ENCODE results near the gene PCDHA5.
"Not testable (repeated sequence)": the region's sequence is repeated elsewhere in the genome, so short reads cannot be mapped to it uniquely, and the experiment has no call there.

Gene PCDHA5

DNA sequence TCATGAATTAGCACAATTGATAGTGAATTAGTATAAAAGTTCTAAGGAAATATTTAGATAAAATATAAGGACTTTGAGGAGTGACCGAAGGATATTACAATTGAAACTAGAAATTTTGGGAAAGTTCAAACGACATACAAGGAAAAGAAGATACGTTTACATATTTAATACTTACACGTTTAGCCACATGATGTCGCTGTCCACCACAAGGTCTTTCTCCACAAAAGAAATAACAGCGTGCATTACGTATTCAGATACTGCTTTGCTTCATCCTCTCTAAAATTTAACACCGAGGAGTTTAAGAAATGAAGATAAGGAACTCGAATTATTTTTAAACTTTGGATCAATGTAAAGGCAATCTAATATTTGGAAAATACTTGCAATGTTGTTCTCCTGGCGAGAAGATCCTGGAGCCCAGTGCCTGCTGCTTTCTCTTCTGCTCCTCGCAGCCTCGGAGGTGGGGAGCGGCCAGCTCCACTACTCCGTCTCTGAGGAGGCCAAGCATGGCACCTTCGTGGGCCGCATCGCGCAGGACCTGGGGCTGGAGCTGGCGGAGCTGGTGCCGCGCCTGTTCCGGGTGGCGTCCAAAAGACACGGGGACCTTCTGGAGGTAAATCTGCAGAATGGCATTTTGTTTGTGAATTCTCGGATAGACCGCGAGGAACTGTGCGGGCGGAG lies 20.5 kb upstream of the PCDHA5 start, which contains the start of gene PCDHA3:
PCDHA3 (plus strand) TSS at position 242 of the 678 bp plus-strand sequence.
- H3K27ac ChIP-seq: no peak within 1 kb of the TSS
- H2AFZ ChIP-seq (ENCODE audit: low read depth): no peak within 1 kb of the TSS
- no peaks in the 10 kb centered on the region for H3K79me2 ChIP-seq (ENCODE audit: insufficient read depth, low read depth)
- no peak within 1 kb of the TSS for H3K4me3 ChIP-seq (IDR thresholded peaks at IDR 0.05; ENCODE audit: insufficient read depth, low read depth, low read length)
- no peaks in the 10 kb centered on the region for H3K27me3 ChIP-seq (ENCODE audit: insufficient read depth, low read depth)
- no peaks in the 10 kb centered on the region for H3K4me1 ChIP-seq (ENCODE audit: low read depth, poor library complexity, severe bottlenecking)
- no peaks in the 10 kb centered on the region for H3K36me3 ChIP-seq (ENCODE audit: insufficient read depth)
- no peaks in the 10 kb centered on the region for H4K20me1 ChIP-seq (ENCODE audit: insufficient read depth)
- TF ChIP-seq, protein P1, sequence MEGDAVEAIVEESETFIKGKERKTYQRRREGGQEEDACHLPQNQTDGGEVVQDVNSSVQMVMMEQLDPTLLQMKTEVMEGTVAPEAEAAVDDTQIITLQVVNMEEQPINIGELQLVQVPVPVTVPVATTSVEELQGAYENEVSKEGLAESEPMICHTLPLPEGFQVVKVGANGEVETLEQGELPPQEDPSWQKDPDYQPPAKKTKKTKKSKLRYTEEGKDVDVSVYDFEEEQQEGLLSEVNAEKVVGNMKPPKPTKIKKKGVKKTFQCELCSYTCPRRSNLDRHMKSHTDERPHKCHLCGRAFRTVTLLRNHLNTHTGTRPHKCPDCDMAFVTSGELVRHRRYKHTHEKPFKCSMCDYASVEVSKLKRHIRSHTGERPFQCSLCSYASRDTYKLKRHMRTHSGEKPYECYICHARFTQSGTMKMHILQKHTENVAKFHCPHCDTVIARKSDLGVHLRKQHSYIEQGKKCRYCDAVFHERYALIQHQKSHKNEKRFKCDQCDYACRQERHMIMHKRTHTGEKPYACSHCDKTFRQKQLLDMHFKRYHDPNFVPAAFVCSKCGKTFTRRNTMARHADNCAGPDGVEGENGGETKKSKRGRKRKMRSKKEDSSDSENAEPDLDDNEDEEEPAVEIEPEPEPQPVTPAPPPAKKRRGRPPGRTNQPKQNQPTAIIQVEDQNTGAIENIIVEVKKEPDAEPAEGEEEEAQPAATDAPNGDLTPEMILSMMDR (conservative IDR thresholded peaks at IDR 0.05; ENCODE audit: low read depth, low read length): no peak
- H3K4me2 ChIP-seq: no peak within 1 kb of the TSS
- no peak within 1 kb of the TSS for H3K9ac ChIP-seq

DNA sequence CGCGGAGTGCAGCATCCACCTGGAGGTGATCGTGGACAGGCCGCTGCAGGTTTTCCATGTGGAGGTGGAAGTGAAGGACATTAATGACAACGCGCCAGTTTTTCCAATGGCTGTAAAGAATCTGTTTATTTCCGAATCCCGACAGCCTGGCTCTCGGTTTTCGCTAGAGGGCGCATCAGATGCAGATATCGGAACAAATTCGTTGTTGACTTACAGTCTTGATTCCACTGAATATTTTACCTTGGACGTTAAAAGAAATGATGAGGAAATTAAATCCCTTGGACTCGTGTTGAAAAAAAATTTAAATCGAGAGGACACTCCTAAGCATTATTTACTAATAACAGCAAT lies 19.9 kb upstream of the PCDHA5 start:
- Histone ChIP-seq H2AFZ (ENCODE audit: low read depth) (no peak overlapping the region), H3K4me1 (ENCODE audit: low read depth, poor library complexity, severe bottlenecking) (no peaks in the 10 kb centered on the region), H3K27me3 (ENCODE audit: insufficient read depth, low read depth) (no peaks in the 10 kb centered on the region), H3K4me3 (IDR thresholded peaks at IDR 0.05; ENCODE audit: insufficient read depth, low read depth, low read length) (no peak overlapping the region), H3K27ac (no peak overlapping the region), H3K36me3 (ENCODE audit: insufficient read depth) (no peaks in the 10 kb centered on the region), H3K9ac (no peak overlapping the region), H3K79me2 (ENCODE audit: insufficient read depth, low read depth) (no peaks in the 10 kb centered on the region), H3K4me2 (no peak overlapping the region), H4K20me1 (ENCODE audit: insufficient read depth) (no peaks in the 10 kb centered on the region)
- TF ChIP-seq, protein P1 (conservative IDR thresholded peaks at IDR 0.05; ENCODE audit: low read depth, low read length): no peak

DNA sequence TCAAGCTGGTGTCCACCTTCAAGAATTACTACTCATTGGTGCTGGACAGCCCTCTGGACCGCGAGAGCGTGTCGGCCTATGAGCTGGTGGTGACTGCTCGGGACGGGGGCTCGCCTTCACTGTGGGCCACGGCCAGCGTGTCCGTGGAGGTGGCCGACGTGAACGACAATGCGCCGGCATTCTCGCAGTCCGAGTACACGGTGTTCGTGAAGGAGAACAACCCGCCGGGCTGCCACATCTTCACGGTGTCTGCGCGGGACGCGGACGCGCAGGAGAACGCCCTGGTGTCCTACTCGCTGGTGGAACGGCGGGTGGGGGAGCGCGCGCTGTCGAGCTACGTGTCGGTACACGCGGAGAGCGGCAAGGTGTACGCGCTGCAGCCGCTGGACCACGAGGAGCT lies 19.0 kb upstream of the PCDHA5 start:
- H2AFZ ChIP-seq (ENCODE audit: low read depth); H3K36me3 ChIP-seq (ENCODE audit: insufficient read depth): not testable (repeated sequence)

DNA sequence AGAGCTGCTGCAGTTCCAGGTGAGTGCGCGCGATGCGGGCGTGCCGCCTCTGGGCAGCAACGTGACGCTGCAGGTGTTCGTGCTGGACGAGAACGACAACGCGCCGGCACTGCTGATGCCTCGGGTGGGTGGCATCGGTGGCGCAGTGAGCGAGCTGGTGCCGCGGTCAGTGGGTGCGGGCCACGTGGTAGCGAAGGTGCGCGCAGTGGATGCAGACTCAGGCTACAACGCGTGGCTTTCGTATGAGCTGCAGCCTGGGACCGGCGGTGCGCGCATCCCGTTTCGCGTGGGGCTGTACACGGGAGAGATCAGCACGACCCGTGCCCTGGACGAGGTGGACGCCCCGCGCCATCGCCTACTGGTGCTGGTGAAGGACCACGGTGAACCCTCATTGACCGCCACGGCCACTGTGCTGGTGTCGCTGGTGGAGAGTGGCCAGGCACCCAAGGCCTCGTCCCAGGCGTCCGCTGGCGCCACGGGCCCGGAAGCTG lies 18.6 kb upstream of the PCDHA5 start:
- no peaks in the 10 kb centered on the region for H3K36me3 ChIP-seq (ENCODE audit: insufficient read depth)
- H3K4me1 ChIP-seq (ENCODE audit: low read depth, poor library complexity, severe bottlenecking): no peaks in the 10 kb centered on the region
- H3K27me3 ChIP-seq (ENCODE audit: insufficient read depth, low read depth): no peaks in the 10 kb centered on the region
- H4K20me1 ChIP-seq (ENCODE audit: insufficient read depth): no peaks in the 10 kb centered on the region
- no peak overlapping the region for H3K27ac ChIP-seq
- no peak overlapping the region for H2AFZ ChIP-seq (ENCODE audit: low read depth)
- H3K4me2 ChIP-seq: no peak overlapping the region
- no peaks in the 10 kb centered on the region for H3K79me2 ChIP-seq (ENCODE audit: insufficient read depth, low read depth)
- H3K9ac ChIP-seq: no peak overlapping the region
- no peak overlapping the region for H3K4me3 ChIP-seq (IDR thresholded peaks at IDR 0.05; ENCODE audit: insufficient read depth, low read depth, low read length)
- TF ChIP-seq, protein P1 (conservative IDR thresholded peaks at IDR 0.05; ENCODE audit: low read depth, low read length): no peak

More for the DNA sequence above, 19.0 kb upstream of the PCDHA5 start:
- not testable (repeated sequence) for H3K27me3 ChIP-seq (ENCODE audit: insufficient read depth, low read depth); H3K4me1 ChIP-seq (ENCODE audit: low read depth, poor library complexity, severe bottlenecking); H3K4me3 ChIP-seq (IDR thresholded peaks at IDR 0.05; ENCODE audit: insufficient read depth, low read depth, low read length); H3K27ac ChIP-seq; H4K20me1 ChIP-seq (ENCODE audit: insufficient read depth); H3K9ac ChIP-seq; H3K79me2 ChIP-seq (ENCODE audit: insufficient read depth, low read depth); H3K4me2 ChIP-seq

All from KMS-11 (cell line).